Endothelial cell of umbilical vein (primary cell): ENCODE measurements around the gene GLRX2. TPM values are rescaled to one million over a fixed set of nuclear protein-coding genes. Genes with fewer than 3 reads are reported as not detected.

ENCODE experiments used
- BruUV-seq: library from RNA; stranded (reverse); fragments of 400-500 nt; replicated peaks from 2 replicates; lab custom pipeline; 2021; lab: Mats Ljungman, UMichigan
- CTCF ChIA-PET: fragments of 300-600, 350-600 bp; sonication (Branson Sonifier 250); formaldehyde crosslinking; loops from one replicate; lab custom pipeline; 2021; ENCODE audit warnings: antibody characterized with exemption, inconsistent platforms; lab: Charles Lee
- POLR2A ChIA-PET: fragments of 300-600, 350-600 bp; sonication (Branson Sonifier 250); formaldehyde crosslinking; loops from one replicate; lab custom pipeline; 2021; ENCODE audit warnings: antibody characterized with exemption, inconsistent platforms; lab: Charles Lee
- DNase-seq: peaks from one replicate; pipeline ENCODE4 v3.0.0-alpha.2; 2011; ENCODE audit warnings: low read depth, low spot score
- FAIRE-seq: peaks from 2 replicates; lab custom pipeline; 2011; peaks lifted over from hg19 to GRCh38; lab: Jason Lieb, UNC
- H2AFZ ChIP-seq: 2 replicates; pipeline ENCODE4 v1.6.0; 2012; ENCODE audit warnings: low read depth, low read length, control low read depth, inconsistent platforms
- H3K27ac ChIP-seq: 2 replicates; pipeline ENCODE4 v1.5.1; 2011; ENCODE audit warnings: low read depth, mild to moderate bottlenecking, control low read depth, low read length, moderate library complexity; ENCODE audit not compliant: insufficient read depth
- H3K27me3 ChIP-seq, 2 experiments: 2 replicates each; pipeline versions ENCODE4 v1.6.0 to v1.6.1; 2011; ENCODE audit warnings: low read length in 2 of 2, mixed read lengths in 1 of 2; ENCODE audit not compliant: control insufficient read depth in 2 of 2, insufficient read depth in 2 of 2
- H3K36me3 ChIP-seq, 2 experiments: 2 replicates in 1 of 2; 3 replicates in 1 of 2; pipeline ENCODE4 v1.5.1; 2011; ENCODE audit warnings: low read length in 2 of 2, mild to moderate bottlenecking in 1 of 2, moderate library complexity in 1 of 2; ENCODE audit not compliant: control insufficient read depth in 2 of 2, insufficient read depth in 2 of 2; ENCODE audit errors: extremely low read depth in 1 of 2
- H3K4me1 ChIP-seq: 3 replicates; pipeline ENCODE4 v1.5.1; 2011; ENCODE audit warnings: mild to moderate bottlenecking, low read length; ENCODE audit not compliant: control insufficient read depth, insufficient read depth; ENCODE audit errors: extremely low read depth
- H3K4me2 ChIP-seq: 2 replicates; pipeline ENCODE4 v1.6.1; 2011; ENCODE audit warnings: low read length, control low read depth, mixed read lengths; ENCODE audit not compliant: insufficient read depth
- H3K4me3 ChIP-seq, 3 experiments: fragments of 200-600 bp in 1 of 3; sonication (generic), shearing (Covaris generic) in 1 of 3; replicated peaks in 1 of 3; 2 replicates each; pipeline ENCODE4 v1.5.1; 2011 to 2016; ENCODE audit warnings: control low read depth in 3 of 3, low read length in 3 of 3, mild to moderate bottlenecking in 2 of 3, inconsistent platforms in 1 of 3, low read depth in 1 of 3, moderate library complexity in 1 of 3; ENCODE audit not compliant: insufficient read depth in 1 of 3
- H3K79me2 ChIP-seq: 2 replicates; pipeline ENCODE4 v1.6.0; 2012; ENCODE audit warnings: low read length, inconsistent platforms; ENCODE audit not compliant: control insufficient read depth, insufficient read depth
- H3K9ac ChIP-seq: replicated peaks from 2 replicates; pipeline ENCODE3; 2011; ENCODE audit warnings: low read length, control low read depth; ENCODE audit not compliant: insufficient read depth; ENCODE audit errors: extremely low read depth
- H3K9me1 ChIP-seq: replicated peaks from 3 replicates; pipeline ENCODE4 v1.6.0; 2011; ENCODE audit warnings: mild to moderate bottlenecking, low read length; ENCODE audit not compliant: control insufficient read depth, insufficient read depth; ENCODE audit errors: extremely low read depth
- H3K9me3 ChIP-seq: replicated peaks from 2 replicates; pipeline ENCODE4 v1.5.1; 2012; ENCODE audit warnings: low read length, inconsistent platforms; ENCODE audit not compliant: control insufficient read depth, insufficient read depth
- H4K20me1 ChIP-seq: replicated peaks from 2 replicates; pipeline ENCODE3; 2011; ENCODE audit warnings: mild to moderate bottlenecking, low read length; ENCODE audit not compliant: control insufficient read depth, insufficient read depth; ENCODE audit errors: extremely low read depth
- EZH2 ChIP-seq: IDR thresholded peaks from 2 replicates; pipeline ENCODE4 v1.6.1; 2012; ENCODE audit warnings: borderline replicate concordance, low read depth, mild to moderate bottlenecking, moderate library complexity, low read length, inconsistent platforms; ENCODE audit not compliant: severe bottlenecking
- FOS ChIP-seq: IDR thresholded peaks from 2 replicates; pipeline ENCODE4 v1.6.1; 2011; ENCODE audit warnings: mild to moderate bottlenecking, low read length, moderate library complexity, borderline replicate concordance; ENCODE audit not compliant: insufficient read depth
- GATA2 ChIP-seq: IDR thresholded peaks from 2 replicates; pipeline ENCODE4 v1.7.0; 2011; ENCODE audit warnings: low read depth, mild to moderate bottlenecking, moderate library complexity, mixed read lengths, low read length; ENCODE audit not compliant: insufficient read length, insufficient read depth
- JUN ChIP-seq: IDR thresholded peaks from 2 replicates; pipeline ENCODE4 v1.6.1; 2011; ENCODE audit warnings: borderline replicate concordance, low read depth; ENCODE audit not compliant: insufficient read length, insufficient read depth
- POLR2A ChIP-seq: IDR thresholded peaks from 2 replicates; pipeline ENCODE4 v1.6.1; 2012; ENCODE audit warnings: low read depth, mild to moderate bottlenecking, control low read depth, low read length
- POLR2AphosphoS5 ChIP-seq: IDR thresholded peaks from 2 replicates; pipeline ENCODE4 v1.6.1; 2012; ENCODE audit warnings: low read depth, mild to moderate bottlenecking, control low read depth, low read length, moderate library complexity; ENCODE audit not compliant: insufficient read depth
- dilution Hi-C: fragments of 300-500 bp; cut with MboI; formaldehyde crosslinking; loops from one replicate; pipeline ENCODE4 v1.15.0; 2019; ENCODE audit warnings: low sequenced_read_pairs; ENCODE audit not compliant: extremely low pct_ligation_motif_present
- intact Hi-C: fragments of 100-400 bp; cut with micrococcal nuclease; formaldehyde crosslinking; loops from one replicate; pipeline ENCODE4 v1.10.0; 2022
- polyA plus RNA-seq, 4 experiments: library from polyadenylated mRNA; depleted of rRNA in 3 of 4; stranded (reverse) in 3 of 4; unstranded in 1 of 4; fragments of >200 nt; gene quantifications; 2 replicates each; pipeline versions ENCODE4 v1.2.1 to v1.2.3, GENCODE V29; 2011 to 2012; ENCODE audit warnings: missing spikeins in 1 of 4
- total RNA-seq: library from RNA; stranded (reverse); gene quantifications from 2 replicates; pipeline ENCODE4 v1.2.3, GENCODE V29; 2021
- TF ChIP-seq, protein P1 (sequence below): IDR thresholded peaks from 2 replicates; pipeline ENCODE4 v1.6.1; 2011; ENCODE audit not compliant: insufficient read depth, insufficient read length
- TF ChIP-seq, protein P2 (sequence below), 2 donors: IDR thresholded peaks; 1 replicate in 1 of 2; 2 replicates in 1 of 2; pipeline ENCODE4 v1.5.1; 2011; ENCODE audit warnings: low read length in 2 of 2, mild to moderate bottlenecking in 2 of 2, moderate library complexity in 2 of 2, control low read depth in 1 of 2, inconsistent platforms in 1 of 2, low read depth in 1 of 2; ENCODE audit not compliant: insufficient read depth in 1 of 2; ENCODE audit errors: extremely low read depth in 1 of 2

The GLRX2 gene
- total and polyA plus RNA-seq, 2 donors (not counting 3 experiments of a cell fraction or from before 2014, with no cell fraction given), result 13.1 to 21.5 TPM

DNA sequence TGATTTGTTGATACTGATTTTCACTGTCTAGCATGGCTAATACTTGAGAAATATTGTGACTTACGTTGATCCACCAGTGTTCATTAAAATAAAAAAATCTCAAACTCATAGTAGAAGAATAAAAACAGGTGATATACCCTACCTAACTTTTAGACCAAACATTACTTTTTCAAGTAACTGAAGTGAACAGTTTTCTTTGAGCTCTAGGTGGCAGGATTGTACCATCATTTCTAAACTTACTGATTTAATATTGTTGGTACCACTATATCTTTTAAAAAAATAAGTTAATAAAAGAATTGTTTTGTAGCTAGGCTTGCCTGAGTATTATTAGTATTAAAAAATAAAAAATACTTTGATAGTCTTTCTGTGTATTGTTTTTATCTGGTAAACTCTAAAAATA, 38.1 kb upstream of the GLRX2 start:
- TF ChIP-seq, protein P1, sequence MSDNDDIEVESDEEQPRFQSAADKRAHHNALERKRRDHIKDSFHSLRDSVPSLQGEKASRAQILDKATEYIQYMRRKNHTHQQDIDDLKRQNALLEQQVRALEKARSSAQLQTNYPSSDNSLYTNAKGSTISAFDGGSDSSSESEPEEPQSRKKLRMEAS, result no peak
- TF ChIP-seq FOS, result no peak
- TF ChIP-seq, protein P2, sequence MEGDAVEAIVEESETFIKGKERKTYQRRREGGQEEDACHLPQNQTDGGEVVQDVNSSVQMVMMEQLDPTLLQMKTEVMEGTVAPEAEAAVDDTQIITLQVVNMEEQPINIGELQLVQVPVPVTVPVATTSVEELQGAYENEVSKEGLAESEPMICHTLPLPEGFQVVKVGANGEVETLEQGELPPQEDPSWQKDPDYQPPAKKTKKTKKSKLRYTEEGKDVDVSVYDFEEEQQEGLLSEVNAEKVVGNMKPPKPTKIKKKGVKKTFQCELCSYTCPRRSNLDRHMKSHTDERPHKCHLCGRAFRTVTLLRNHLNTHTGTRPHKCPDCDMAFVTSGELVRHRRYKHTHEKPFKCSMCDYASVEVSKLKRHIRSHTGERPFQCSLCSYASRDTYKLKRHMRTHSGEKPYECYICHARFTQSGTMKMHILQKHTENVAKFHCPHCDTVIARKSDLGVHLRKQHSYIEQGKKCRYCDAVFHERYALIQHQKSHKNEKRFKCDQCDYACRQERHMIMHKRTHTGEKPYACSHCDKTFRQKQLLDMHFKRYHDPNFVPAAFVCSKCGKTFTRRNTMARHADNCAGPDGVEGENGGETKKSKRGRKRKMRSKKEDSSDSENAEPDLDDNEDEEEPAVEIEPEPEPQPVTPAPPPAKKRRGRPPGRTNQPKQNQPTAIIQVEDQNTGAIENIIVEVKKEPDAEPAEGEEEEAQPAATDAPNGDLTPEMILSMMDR (IDR thresholded peaks at IDR 0.05; ENCODE audit: extremely low read depth in 1 of 2, insufficient read depth in 1 of 2, low read depth in 1 of 2, low read length in 2 of 2), result no peak
- TF ChIP-seq EZH2, result no peak
- no peak for TF ChIP-seq POLR2A
- TF ChIP-seq GATA2, result no peak
- no peak for TF ChIP-seq POLR2AphosphoS5
- no peak for TF ChIP-seq JUN
- H3K79me2 ChIP-seq, result peaks cover 19% of the 10 kb centered on the region
- H3K4me2 ChIP-seq, result no peak overlapping the region
- POLR2A ChIA-PET, result no interaction called here
- no peak overlapping the region for H2AFZ ChIP-seq
- no peak overlapping the region for H3K9ac ChIP-seq
- no peaks in the 10 kb centered on the region for H3K27me3 ChIP-seq
- no peaks in the 10 kb centered on the region for H3K9me3 ChIP-seq
- BruUV-seq, result no TSS peak
- no peak overlapping the region for H3K4me3 ChIP-seq
- intact Hi-C loops, result no loop called here
- no peaks in the 10 kb centered on the region for H4K20me1 ChIP-seq
- no peaks in the 10 kb centered on the region for H3K9me1 ChIP-seq
- no peak overlapping the region for H3K27ac ChIP-seq
- CTCF ChIA-PET, result interaction anchor here (0.6 to 2.4 kb wide), 15 partner anchors 9 to 1536 kb away, joined by 3 to 14 read pairs (median 3); partner anchors contain the start of gene GLRX2
- DNase-seq (peak; percentile 30), FAIRE-seq (no peak)
- H3K4me1 ChIP-seq, result peaks cover 9% of the 10 kb centered on the region
- H3K36me3 ChIP-seq, result peaks cover 4 to 17% of the 10 kb centered on the region in 2 experiments
- dilution Hi-C loops, result no loop called here
